ENCODE data around the gene OMA1. TPM values are rescaled to one million over a fixed set of nuclear protein-coding genes. Genes with fewer than 3 reads are reported as not detected.
"Not testable (repeated sequence)": the region's sequence is repeated elsewhere in the genome, so short reads cannot be mapped to it uniquely, and the experiment has no call there.

Gene OMA1
- total RNA-seq, 1 donor from 2014 or later = 33.4 TPM

- no peak for TF ChIP-seq CTCF (IDR thresholded peaks at IDR 0.05)
- H3K4me3 ChIP-seq = no peak overlapping the region
- H3K27me3 ChIP-seq (ENCODE audit: low read depth) = no peaks in the 10 kb centered on the region
- DNase-seq (no peak), ATAC-seq (no peak)
- no peaks in the 10 kb centered on the region for H3K36me3 ChIP-seq
- intact Hi-C loops (cut with DNase I) = no loop called here
- H3K9me3 ChIP-seq = no peaks in the 10 kb centered on the region
- no peak overlapping the region for H3K27ac ChIP-seq
- no peaks in the 10 kb centered on the region for H3K4me1 ChIP-seq
These were observed 23.6 kb upstream of the OMA1 start for GRCh38 chr1:58570094-58570493.

GRCh38 chr1:58568911-58569310 lies 22.4 kb upstream of the OMA1 start:
- Histone ChIP-seq H3K27ac (no peak overlapping the region), H3K9me3 (no peaks in the 10 kb centered on the region), H3K36me3 (no peaks in the 10 kb centered on the region), H3K4me3 (no peak overlapping the region), H3K27me3 (ENCODE audit: low read depth) (no peaks in the 10 kb centered on the region), H3K4me1 (no peaks in the 10 kb centered on the region)
- ATAC-seq (no peak), DNase-seq (no peak)
- no peak for TF ChIP-seq CTCF (IDR thresholded peaks at IDR 0.05)
- intact Hi-C loops (cut with DNase I) = no loop called here

GRCh38 chr1:58568271-58568860 lies 21.8 kb upstream of the OMA1 start:
- ATAC-seq = no peak
- H3K27ac ChIP-seq = no peak overlapping the region
- no peak for TF ChIP-seq CTCF (IDR thresholded peaks at IDR 0.05)

GRCh38 chr1:58566339-58566738 lies 19.8 kb upstream of the OMA1 start:
- no peaks in the 10 kb centered on the region for H3K9me3 ChIP-seq
- intact Hi-C loops (cut with DNase I) = no loop called here
- no peak overlapping the region for H3K27ac ChIP-seq
- no peaks in the 10 kb centered on the region for H3K27me3 ChIP-seq (ENCODE audit: low read depth)
- DNase-seq (no peak), ATAC-seq (no peak)
- no peak for TF ChIP-seq CTCF (IDR thresholded peaks at IDR 0.05)
- H3K36me3 ChIP-seq = no peaks in the 10 kb centered on the region
- H3K4me1 ChIP-seq = no peaks in the 10 kb centered on the region
- no peak overlapping the region for H3K4me3 ChIP-seq

More at GRCh38 chr1:58568271-58568860, 21.8 kb upstream of the OMA1 start:
- Histone ChIP-seq H3K9me3 (no peaks in the 10 kb centered on the region), H3K4me3 (no peak overlapping the region), H3K36me3 (no peaks in the 10 kb centered on the region), H3K4me1 (no peaks in the 10 kb centered on the region), H3K27me3 (ENCODE audit: low read depth) (no peaks in the 10 kb centered on the region)
- intact Hi-C loops (cut with DNase I) = no loop called here
- DNase-seq = no peak

GRCh38 chr1:58563715-58564114 lies 17.2 kb upstream of the OMA1 start:
- DNase-seq; H3K27ac ChIP-seq; intact Hi-C loops (cut with DNase I); H3K9me3 ChIP-seq; H3K4me1 ChIP-seq; ATAC-seq; H3K36me3 ChIP-seq; H3K4me3 ChIP-seq; H3K27me3 ChIP-seq (ENCODE audit: low read depth): not testable (repeated sequence)

- no peaks in the 10 kb centered on the region for H3K9me3 ChIP-seq
- DNase-seq (no peak), ATAC-seq (peak; percentile 53 to 59)
- intact Hi-C loops (cut with DNase I) = no loop called here
- no peaks in the 10 kb centered on the region for H3K36me3 ChIP-seq
- TF ChIP-seq CTCF (IDR thresholded peaks at IDR 0.05) = no peak
- no peaks in the 10 kb centered on the region for H3K4me1 ChIP-seq
- H3K27me3 ChIP-seq (ENCODE audit: low read depth) = no peaks in the 10 kb centered on the region
- no peak overlapping the region for H3K27ac ChIP-seq
- no peak overlapping the region for H3K4me3 ChIP-seq
These were observed 15.1 kb upstream of the OMA1 start for GRCh38 chr1:58561633-58562032.

All from lower lobe of right lung (tissue), 2 donors.